IMR-90 (cell line): ENCODE results near the gene H2BK1. TPM values are rescaled to one million over a fixed set of nuclear protein-coding genes. Genes with fewer than 3 reads are reported as not detected.

Source experiments
- ATAC-seq: fragments of 200-7000 bp; cut with Tn5 transposase; 2 replicates; pipeline ENCODE4 v1.9.1; 2020; ENCODE audit warnings: low read depth, mild to moderate bottlenecking, moderate library complexity
- BruUV-seq: library from RNA; stranded (reverse); fragments of 400-500 nt; replicated peaks from 2 replicates; lab custom pipeline; 2021; lab: Mats Ljungman, UMichigan
- CTCF ChIA-PET: fragments of 300-600 bp; formaldehyde crosslinking; extraction: SDS; loops from one replicate; lab custom pipeline; 2021; ENCODE audit warnings: antibody characterized with exemption; lab: Yijun Ruan, JAX
- POLR2A ChIA-PET: fragments of 300-600 bp; sonication (Branson Sonifier 250); formaldehyde crosslinking; loops from one replicate; lab custom pipeline; 2022; ENCODE audit warnings: antibody characterized with exemption; ENCODE audit not compliant: unreplicated experiment; lab: Charles Lee
- DNase-seq: peaks from one replicate; pipeline ENCODE4 v3.0.0; 2013
- H2AFZ ChIP-seq: replicated peaks from 2 replicates; pipeline ENCODE3; 2013; ENCODE audit warnings: low read length, mild to moderate bottlenecking; ENCODE audit not compliant: poor library complexity
- H2AK5ac ChIP-seq: 2 replicates; pipeline ENCODE4 v1.6.1; 2013; ENCODE audit warnings: low read depth, low read length, inconsistent platforms
- H2AK9ac ChIP-seq: replicated peaks from 2 replicates; pipeline ENCODE3; 2013; ENCODE audit warnings: mild to moderate bottlenecking, low read depth, low read length, moderate library complexity; ENCODE audit not compliant: poor library complexity
- H2BK120ac ChIP-seq: 2 replicates; pipeline ENCODE4 v1.6.1; 2013; ENCODE audit warnings: low read depth, low read length, inconsistent platforms
- H2BK15ac ChIP-seq: 3 replicates; pipeline ENCODE4 v1.6.1; 2013; ENCODE audit warnings: low read depth, low read length, inconsistent platforms
- H2BK20ac ChIP-seq: 2 replicates; pipeline ENCODE4 v1.6.1; 2013; ENCODE audit warnings: low read depth, mild to moderate bottlenecking, inconsistent platforms, low read length, moderate library complexity
- H2BK5ac ChIP-seq: 2 replicates; pipeline ENCODE4 v1.6.1; 2013; ENCODE audit warnings: mild to moderate bottlenecking, low read depth, low read length, inconsistent platforms; ENCODE audit not compliant: poor library complexity, severe bottlenecking
- H3K14ac ChIP-seq: replicated peaks from 2 replicates; pipeline ENCODE4 v1.6.1; 2013; ENCODE audit warnings: low read depth, low read length, inconsistent platforms
- H3K18ac ChIP-seq: 2 replicates; pipeline ENCODE4 v1.6.1; 2013; ENCODE audit warnings: low read depth, low read length, control low read depth
- H3K23ac ChIP-seq: 2 replicates; pipeline ENCODE4 v1.6.1; 2013; ENCODE audit warnings: low read depth, low read length, inconsistent platforms
- H3K27ac ChIP-seq: 2 replicates; pipeline ENCODE4 v1.5.1; 2013; ENCODE audit warnings: mild to moderate bottlenecking, control low read depth, low read length; ENCODE audit not compliant: insufficient read depth
- H3K27me3 ChIP-seq: 2 replicates; pipeline ENCODE4 v1.6.1; 2013; ENCODE audit warnings: low read length; ENCODE audit not compliant: control insufficient read depth, insufficient read depth
- H3K36me3 ChIP-seq: 2 replicates; pipeline ENCODE4 v1.6.1; 2013; ENCODE audit warnings: low read length, mixed read lengths; ENCODE audit not compliant: control insufficient read depth, insufficient read depth
- H3K4ac ChIP-seq: 2 replicates; pipeline ENCODE4 v1.6.1; 2013; ENCODE audit warnings: low read depth, low read length, inconsistent platforms
- H3K4me1 ChIP-seq: 2 replicates; pipeline ENCODE4 v1.6.1; 2013; ENCODE audit warnings: low read length, mixed read lengths; ENCODE audit not compliant: control insufficient read depth, insufficient read depth
- H3K4me2 ChIP-seq: 2 replicates; pipeline ENCODE4 v1.6.1; 2013; ENCODE audit warnings: low read depth, mild to moderate bottlenecking, control low read depth, low read length, moderate library complexity
- H3K4me3 ChIP-seq: 2 replicates; pipeline ENCODE4 v1.5.1; 2013; ENCODE audit warnings: low read depth, mild to moderate bottlenecking, control low read depth, low read length, moderate library complexity; ENCODE audit not compliant: insufficient read depth
- H3K56ac ChIP-seq: 2 replicates; pipeline ENCODE4 v1.6.1; 2013; ENCODE audit warnings: low read length, inconsistent platforms; ENCODE audit not compliant: insufficient read depth; ENCODE audit errors: extremely low read depth
- H3K79me1 ChIP-seq, 2 experiments: 2 replicates each; pipeline ENCODE4 v1.6.1; 2013; ENCODE audit warnings: low read length in 2 of 2, inconsistent platforms in 1 of 2, low read depth in 1 of 2
- H3K9ac ChIP-seq: 2 replicates; pipeline ENCODE4 v1.6.1; 2013; ENCODE audit warnings: low read depth, low read length, control low read depth
- H3K9me1 ChIP-seq: 2 replicates; pipeline ENCODE4 v1.6.1; 2013; ENCODE audit warnings: low read length, inconsistent platforms; ENCODE audit not compliant: insufficient read depth
- H3K9me3 ChIP-seq: 2 replicates; pipeline ENCODE4 v1.6.1; 2013; ENCODE audit warnings: low read length; ENCODE audit not compliant: control insufficient read depth, insufficient read depth
- H4K20me1 ChIP-seq: 2 replicates; pipeline ENCODE4 v1.6.1; 2013; ENCODE audit warnings: low read length, inconsistent platforms; ENCODE audit not compliant: insufficient read depth
- H4K5ac ChIP-seq: 2 replicates; pipeline ENCODE4 v1.6.1; 2013; ENCODE audit warnings: mild to moderate bottlenecking, low read depth, low read length, control low read depth
- H4K8ac ChIP-seq, 2 experiments: 2 replicates each; pipeline ENCODE4 v1.6.1; 2013; ENCODE audit warnings: low read depth in 2 of 2, low read length in 2 of 2, control low read depth in 1 of 2, inconsistent platforms in 1 of 2
- H4K91ac ChIP-seq: 2 replicates; pipeline ENCODE4 v1.6.1; 2013; ENCODE audit warnings: low read depth, low read length, inconsistent platforms; ENCODE audit not compliant: insufficient read depth
- NFE2L2 ChIP-seq: fragments of 150-350 bp; IDR thresholded peaks from 2 replicates; pipeline ENCODE4 v1.6.1; 2016; ENCODE audit warnings: low read depth, mild to moderate bottlenecking, low read length
- SMC3 ChIP-seq: fragments of 150-350 bp; IDR thresholded peaks from 2 replicates; pipeline ENCODE4 v1.6.1; 2016; ENCODE audit warnings: low read depth, mild to moderate bottlenecking, antibody characterized with exemption, low read length, moderate library complexity
- WGBS, 2 experiments: methylation state at CpG; one replicate each; pipeline versions ENCODE4 v1.1.5 to v1.1.7; 2013; ENCODE audit warnings: missing lambda C conversion rate in 2 of 2; ENCODE audit not compliant: insufficient read length in 1 of 2; ENCODE audit errors: extremely low coverage in 2 of 2; 5-methylcytosine and 5-hydroxymethylcytosine counted together
- dilution Hi-C: fragments of 300-500 bp; cut with HindIII; formaldehyde crosslinking; loops from one replicate; pipeline ENCODE4 v1.14.3; 2018; ENCODE audit warnings: low sequenced_read_pairs; ENCODE audit not compliant: unreplicated experiment
- in situ Hi-C: fragments of 300-500 bp; cut with MboI; formaldehyde crosslinking; loops from 3 replicates; pipeline ENCODE4 v1.14.3; 2019; ENCODE audit warnings: low sequenced_read_pairs, inconsistent platforms, mixed read lengths
- intact Hi-C: fragments of 100-400 bp; cut with micrococcal nuclease; formaldehyde crosslinking; loops from 2 replicates; pipeline ENCODE4 v1.10.0; 2022
- polyA plus RNA-seq, 3 experiments: library from polyadenylated mRNA; depleted of rRNA; stranded (reverse); fragments of >200 nt; gene quantifications; 2 replicates each; pipeline ENCODE4 v1.2.3, GENCODE V29; 2012; ENCODE audit warnings: low replicate concordance in 1 of 3
- total RNA-seq: library from RNA; depleted of rRNA; stranded (reverse); fragments of >200 nt; gene quantifications from 2 replicates; pipeline ENCODE4 v1.2.3, GENCODE V29; 2012
- TF ChIP-seq, protein P1 (sequence below): fragments of 150-350 bp; IDR thresholded peaks from 2 replicates; pipeline ENCODE4 v1.6.1; 2017; ENCODE audit warnings: mild to moderate bottlenecking, antibody characterized with exemption, low read length, low read depth

The H2BK1 gene
- total and polyA plus RNA-seq, 2 of the 4 experiments (the other 2 are of a cell fraction), result not detected

DNA sequence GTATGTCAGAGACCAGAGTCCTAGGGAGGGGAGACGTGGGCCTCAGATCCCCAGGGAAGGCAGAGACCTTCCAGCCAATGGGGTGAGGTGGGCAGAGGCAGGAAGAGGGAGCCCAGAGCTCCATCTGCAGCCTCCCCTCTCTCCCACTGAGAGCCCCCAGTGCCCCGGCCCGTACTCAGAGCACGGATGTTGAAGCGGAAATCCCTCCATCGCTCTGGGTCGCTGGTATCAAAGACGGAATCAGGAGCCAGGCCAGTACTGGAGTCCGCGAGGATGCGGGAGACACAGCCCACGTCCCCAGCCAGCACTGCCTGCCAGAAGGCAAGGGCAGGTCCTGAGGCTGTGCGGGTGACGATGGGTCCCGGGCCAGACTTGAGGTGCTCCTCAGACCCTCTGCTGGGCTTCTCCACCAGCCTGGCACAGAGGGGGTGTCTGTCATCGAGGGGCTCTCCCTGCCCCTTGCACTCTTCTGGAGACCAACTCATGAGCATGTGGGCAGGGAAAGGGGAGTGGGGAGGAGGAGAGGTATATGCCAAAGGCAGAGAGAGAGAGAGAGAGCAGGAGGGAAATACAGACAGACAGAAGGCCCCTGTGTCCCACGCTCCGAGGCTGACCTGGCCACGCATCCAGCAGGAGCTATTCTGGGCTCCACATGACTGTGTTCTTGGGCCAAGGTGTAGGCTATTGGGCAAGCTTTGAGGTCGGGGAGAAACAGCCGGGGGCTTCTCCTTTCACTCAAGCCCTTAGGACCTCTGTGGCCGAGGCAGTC, 23.5 kb downstream of the H2BK1 start, which contains the start of gene ASB10:
ASB10 (minus strand) TSS at position 611 of the 769 bp plus-strand sequence; CDS start at position 491, 120 bp downstream.
- Histone ChIP-seq H2BK20ac (no peak within 1 kb of the TSS), H2AK9ac (no peak within 1 kb of the TSS), H2BK15ac (no peak within 1 kb of the TSS), H4K20me1 (no peaks in the 10 kb centered on the region), H3K4me3 (no peak within 1 kb of the TSS), H2AK5ac (no peak within 1 kb of the TSS), H3K79me1 (no peaks in the 10 kb centered on the region), H2BK120ac (no peak within 1 kb of the TSS), H3K4ac (no peak within 1 kb of the TSS), H4K8ac (no peak within 1 kb of the TSS), H3K4me2 (no peak within 1 kb of the TSS), H3K14ac (no peak within 1 kb of the TSS), H3K36me3 (no peaks in the 10 kb centered on the region), H3K23ac (no peak within 1 kb of the TSS), H2AFZ (no peak within 1 kb of the TSS), H3K18ac (no peak within 1 kb of the TSS), H3K9ac (no peak within 1 kb of the TSS), H3K9me3 (no peaks in the 10 kb centered on the region), H3K9me1 (no peaks in the 10 kb centered on the region), H3K27ac (no peak within 1 kb of the TSS), H3K56ac (no peak within 1 kb of the TSS), H4K5ac (no peak within 1 kb of the TSS), H4K91ac (no peak within 1 kb of the TSS), H3K4me1 (no peaks in the 10 kb centered on the region), H2BK5ac (no peak within 1 kb of the TSS), H3K27me3 (peaks cover 71% of the 10 kb centered on the region)
- CTCF ChIA-PET, result interaction anchor here (0.5 kb wide), 1 partner anchor 34 kb away, joined by 3 read pairs; no protein-coding TSS in a partner anchor
- ATAC-seq, result no peak
- intact Hi-C loops, result no loop called here
- POLR2A ChIA-PET, result no interaction called here
- DNase-seq, result no peak
- in situ Hi-C loops, result no loop called here
- no TSS peak for BruUV-seq
- dilution Hi-C loops, result no loop called here
- TF ChIP-seq SMC3, result no peak
- TF ChIP-seq NFE2L2, result no peak
- TF ChIP-seq, protein P1, sequence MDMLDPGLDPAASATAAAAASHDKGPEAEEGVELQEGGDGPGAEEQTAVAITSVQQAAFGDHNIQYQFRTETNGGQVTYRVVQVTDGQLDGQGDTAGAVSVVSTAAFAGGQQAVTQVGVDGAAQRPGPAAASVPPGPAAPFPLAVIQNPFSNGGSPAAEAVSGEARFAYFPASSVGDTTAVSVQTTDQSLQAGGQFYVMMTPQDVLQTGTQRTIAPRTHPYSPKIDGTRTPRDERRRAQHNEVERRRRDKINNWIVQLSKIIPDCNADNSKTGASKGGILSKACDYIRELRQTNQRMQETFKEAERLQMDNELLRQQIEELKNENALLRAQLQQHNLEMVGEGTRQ, result no peak
- WGBS, 2 experiments, result 55% methylated on average over 8 of the region's 22 CpGs; no CpG with 5 or more reads in 1 of the 2 experiments
